Nephron (organoid): ENCODE results near the gene ABI2.
"Not testable (repeated sequence)": the region's sequence is repeated elsewhere in the genome, so short reads cannot be mapped to it uniquely, and the experiment has no call there.

Experiments used
- H3K27ac Mint-ChIP-seq, 3 experiments: 2 replicates each; pipeline ENCODE4 v1.8.0; 2020; ENCODE audit warnings: mixed read lengths in 3 of 3, mild to moderate bottlenecking in 2 of 3, moderate library complexity in 1 of 3
- H3K27me3 Mint-ChIP-seq: 2 replicates; pipeline ENCODE4 v1.8.0; 2021; ENCODE audit warnings: low read depth, mild to moderate bottlenecking, moderate library complexity, mixed read lengths
- H3K36me3 Mint-ChIP-seq: 2 replicates; pipeline ENCODE4 v1.8.0; 2020; ENCODE audit warnings: low read depth, mixed read lengths
- H3K4me1 Mint-ChIP-seq: 2 replicates; pipeline ENCODE4 v1.8.0; 2020; ENCODE audit warnings: mixed read lengths
- H3K4me3 Mint-ChIP-seq, 3 experiments: 2 replicates each; pipeline ENCODE4 v1.8.0; 2020; ENCODE audit warnings: mild to moderate bottlenecking in 3 of 3, mixed read lengths in 3 of 3, moderate library complexity in 2 of 3
- H3K9me3 Mint-ChIP-seq: 2 replicates; pipeline ENCODE4 v1.8.0; 2020; ENCODE audit warnings: mixed read lengths
- CTCF ChIP-seq, 3 experiments: fragments of 200-600 bp; sonication (generic); IDR thresholded peaks; one replicate each; pipeline ENCODE4 v1.5.0; 2021; ENCODE audit warnings: antibody characterized with exemption in 3 of 3; ENCODE audit not compliant: unreplicated experiment in 3 of 3

Gene ABI2

GRCh38 chr2:203301667-203302066 is 26.5 kb upstream of the ABI2 start:
- no peaks in the 10 kb centered on the region for H3K4me1 Mint-ChIP-seq
- no peaks in the 10 kb centered on the region for H3K27me3 Mint-ChIP-seq
- no peak for TF ChIP-seq CTCF (IDR thresholded peaks at IDR 0.05; ENCODE audit: unreplicated experiment in 3 of 3)
- H3K4me3 Mint-ChIP-seq, result no peak overlapping the region
- no peaks in the 10 kb centered on the region for H3K9me3 Mint-ChIP-seq
- H3K27ac Mint-ChIP-seq, result no peak overlapping the region
- peaks cover 18% of the 10 kb centered on the region for H3K36me3 Mint-ChIP-seq

- not testable (repeated sequence) for H3K27me3 Mint-ChIP-seq, H3K9me3 Mint-ChIP-seq, H3K27ac Mint-ChIP-seq, H3K4me1 Mint-ChIP-seq, H3K4me3 Mint-ChIP-seq
- peaks cover 20% of the 10 kb centered on the region for H3K36me3 Mint-ChIP-seq
Observed at GRCh38 chr2:203302586-203302985, 25.6 kb upstream of the ABI2 start.

DNA sequence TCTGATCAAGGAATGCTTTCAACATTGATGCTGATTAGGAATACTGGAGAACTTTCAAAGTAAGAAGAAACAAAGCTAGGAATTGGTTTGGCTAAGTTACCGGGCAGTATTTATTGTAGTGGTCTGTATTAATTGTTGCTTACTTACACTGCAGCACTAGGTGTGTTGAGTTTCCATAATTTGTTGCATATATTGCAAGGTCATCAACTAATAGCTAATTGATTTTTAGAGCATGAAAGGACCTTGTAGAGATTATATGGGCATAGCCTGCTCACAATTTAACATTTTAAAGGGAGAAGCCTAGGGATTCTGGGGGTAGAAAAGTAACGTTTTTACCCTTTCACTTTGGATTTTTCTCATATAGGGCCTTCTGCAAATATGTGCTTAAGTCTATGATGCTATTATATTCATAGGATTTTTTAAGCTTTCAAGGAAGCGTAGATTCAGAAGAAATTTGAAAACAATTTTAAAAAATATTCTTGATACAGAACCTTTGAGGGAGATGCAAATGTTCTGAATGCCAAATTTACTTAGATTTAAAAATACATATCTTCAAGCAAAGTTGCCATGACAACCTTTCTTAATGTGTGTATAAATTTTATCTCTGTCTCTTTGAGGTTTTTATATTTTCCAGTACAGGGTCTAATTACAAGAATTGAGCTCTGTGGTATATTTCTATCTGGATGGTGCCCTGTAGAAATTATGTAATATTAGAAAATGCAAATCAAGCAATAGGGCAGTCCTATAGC is 17.3 kb upstream of the ABI2 start:
- H3K4me1 Mint-ChIP-seq, result no peaks in the 10 kb centered on the region
- TF ChIP-seq CTCF (IDR thresholded peaks at IDR 0.05; ENCODE audit: unreplicated experiment in 3 of 3), result no peak
- no peak overlapping the region for H3K27ac Mint-ChIP-seq
- H3K4me3 Mint-ChIP-seq, result no peak overlapping the region
- peaks cover 32% of the 10 kb centered on the region for H3K36me3 Mint-ChIP-seq
- peaks cover 3% of the 10 kb centered on the region for H3K9me3 Mint-ChIP-seq
- H3K27me3 Mint-ChIP-seq, result no peaks in the 10 kb centered on the region

DNA sequence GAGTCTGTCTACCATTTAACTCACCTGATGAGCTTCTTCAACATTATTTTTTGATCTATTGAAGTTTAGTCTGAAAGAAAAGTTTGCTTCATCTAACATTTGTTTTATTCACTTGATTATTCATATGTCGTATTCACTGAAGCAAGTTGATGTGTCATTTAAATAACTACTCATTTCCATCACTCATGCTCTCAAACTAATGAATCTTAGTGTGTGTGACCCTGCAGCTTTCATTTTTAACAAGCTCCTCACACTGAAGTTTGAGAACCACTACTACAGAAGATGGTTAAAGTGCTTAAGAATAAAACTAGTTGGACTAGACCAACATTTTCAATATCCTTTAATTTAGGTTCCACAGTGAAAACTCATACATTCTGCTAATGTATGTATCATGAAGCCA is 1.8 kb upstream of the ABI2 start:
- peaks cover 28% of the 10 kb centered on the region for H3K4me1 Mint-ChIP-seq
- peak overlapping the region; percentile 47 to 64 (median 56) for H3K4me3 Mint-ChIP-seq
- no peaks in the 10 kb centered on the region for H3K27me3 Mint-ChIP-seq
- H3K9me3 Mint-ChIP-seq, result no peaks in the 10 kb centered on the region
- H3K36me3 Mint-ChIP-seq, result peaks cover 4% of the 10 kb centered on the region
- TF ChIP-seq CTCF (IDR thresholded peaks at IDR 0.05; ENCODE audit: unreplicated experiment in 3 of 3), result no peak
- peak overlapping the region; percentile 76 to 99 (median 93) for H3K27ac Mint-ChIP-seq

- Mint-ChIP-seq H3K4me1 (peaks cover 28% of the 10 kb centered on the region), H3K36me3 (peaks cover 4% of the 10 kb centered on the region), H3K27ac (peak overlapping the region; percentile 93 to 99 (median 98)), H3K27me3 (no peaks in the 10 kb centered on the region), H3K9me3 (no peaks in the 10 kb centered on the region), H3K4me3 (peak overlapping the region; percentile 93 to 94 (median 93))
- TF ChIP-seq CTCF (IDR thresholded peaks at IDR 0.05; ENCODE audit: unreplicated experiment in 3 of 3), result no peak
Observed at GRCh38 chr2:203327582-203327900, 653 bp upstream of the ABI2 start.

GRCh38 chr2:203328760-203329540 is 756 bp downstream of the ABI2 start:
- H3K27me3 Mint-ChIP-seq, result no peaks in the 10 kb centered on the region
- H3K4me3 Mint-ChIP-seq, result peak overlapping the region; percentile 91 to 97 (median 97)
- H3K36me3 Mint-ChIP-seq, result peaks cover 9% of the 10 kb centered on the region
- H3K9me3 Mint-ChIP-seq, result no peaks in the 10 kb centered on the region
- no peak for TF ChIP-seq CTCF (IDR thresholded peaks at IDR 0.05; ENCODE audit: unreplicated experiment in 3 of 3)
- peak overlapping the region; percentile 90 to 98 (median 93) for H3K27ac Mint-ChIP-seq
- peaks cover 32% of the 10 kb centered on the region for H3K4me1 Mint-ChIP-seq
